Measurements from ENCODE around the gene TRIM2.

Gene TRIM2

GRCh38 chr4:153221783-153222706 lies 17.8 kb downstream of the TRIM2 start:
- DNase-seq (ENCODE audit: low read depth in 1 of 2, low spot score in 1 of 2), result no peak

DNA sequence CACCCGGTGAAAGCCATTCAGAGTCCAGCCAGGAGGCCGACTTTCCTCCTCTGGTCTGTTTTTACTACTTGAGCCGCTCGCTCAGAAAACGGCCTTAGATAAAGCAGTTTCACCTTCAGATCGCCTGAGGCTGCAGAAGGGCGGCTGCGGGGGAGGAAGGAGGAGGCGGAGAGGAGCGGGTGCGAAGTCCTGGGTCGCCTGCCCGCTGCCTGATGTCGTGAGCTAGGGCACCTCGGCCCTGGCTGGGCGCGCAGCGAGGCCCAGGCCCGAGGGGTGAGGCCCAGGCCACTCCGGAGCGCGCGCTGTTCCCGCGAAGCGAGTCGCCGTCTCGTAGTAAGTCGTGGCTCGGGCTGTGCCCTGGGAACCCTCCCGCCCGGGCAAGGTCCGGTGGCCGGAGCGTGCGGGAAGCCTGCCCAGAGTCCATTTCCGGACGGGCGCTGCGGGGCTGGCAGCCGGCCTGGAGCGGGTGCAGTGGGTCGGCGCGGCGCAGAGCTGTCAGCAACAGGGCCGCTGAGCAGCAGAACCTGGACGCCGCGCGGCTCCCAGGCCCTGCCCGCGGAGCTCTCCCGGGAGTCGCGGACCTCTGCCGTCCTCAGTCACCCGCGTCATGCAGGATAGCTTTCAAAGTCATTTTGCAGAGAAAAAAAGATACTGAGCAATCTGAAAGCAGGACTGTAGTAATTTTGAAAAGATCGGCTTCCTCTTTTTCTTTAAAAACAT lies 18.6 kb downstream of the TRIM2 start:
- peak in 1 of 2 donors; percentile 2 for DNase-seq (ENCODE audit: low read depth in 1 of 2, low spot score in 1 of 2)

DNA sequence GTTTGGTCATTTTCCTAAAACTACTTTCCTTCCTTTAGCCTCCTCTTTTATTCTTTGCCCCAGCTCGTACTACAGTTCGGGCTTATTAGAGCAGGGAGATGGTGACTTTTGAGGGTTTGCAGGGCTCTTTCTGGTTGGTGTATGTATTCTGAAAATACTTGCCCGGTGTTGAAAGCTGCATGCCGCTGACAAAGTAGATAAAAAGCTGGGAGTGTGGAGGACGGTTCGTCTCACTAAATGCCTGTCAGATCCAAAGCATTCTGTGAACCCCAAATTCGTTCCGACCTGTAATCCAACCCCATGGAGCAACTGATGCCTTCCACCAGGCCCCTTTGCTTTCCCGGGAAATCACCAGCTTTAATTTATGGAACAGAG lies 19.2 kb downstream of the TRIM2 start:
- DNase-seq (ENCODE audit: low read depth in 1 of 2, low spot score in 1 of 2), result no peak

- DNase-seq (ENCODE audit: low read depth in 1 of 2, low spot score in 1 of 2), result no peak
Measured at GRCh38 chr4:153223930-153224329, 19.7 kb downstream of the TRIM2 start.

DNA sequence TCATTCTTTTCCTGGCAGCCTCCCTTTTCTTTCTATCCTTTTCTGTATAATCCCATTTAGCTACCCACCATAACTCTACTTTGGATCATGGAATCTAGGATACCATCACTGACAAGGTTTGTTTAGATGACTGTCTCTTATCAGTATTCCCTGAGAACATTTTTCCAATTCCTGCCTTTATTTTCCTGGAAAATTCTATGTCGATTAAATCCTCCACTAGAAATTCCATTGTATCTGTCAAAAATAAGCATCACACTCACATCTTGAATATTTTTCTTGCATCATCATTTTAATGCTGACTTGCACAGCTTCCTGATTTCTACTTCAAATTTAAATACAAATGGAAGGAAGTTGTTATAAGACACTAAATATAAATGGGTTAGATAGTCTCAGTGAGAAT lies 20.2 kb downstream of the TRIM2 start:
- no peak for DNase-seq (ENCODE audit: low read depth in 1 of 2, low spot score in 1 of 2)

- DNase-seq (ENCODE audit: low read depth in 1 of 2, low spot score in 1 of 2), result no peak
Measured at GRCh38 chr4:153227469-153228075, 23.3 kb downstream of the TRIM2 start.

DNA sequence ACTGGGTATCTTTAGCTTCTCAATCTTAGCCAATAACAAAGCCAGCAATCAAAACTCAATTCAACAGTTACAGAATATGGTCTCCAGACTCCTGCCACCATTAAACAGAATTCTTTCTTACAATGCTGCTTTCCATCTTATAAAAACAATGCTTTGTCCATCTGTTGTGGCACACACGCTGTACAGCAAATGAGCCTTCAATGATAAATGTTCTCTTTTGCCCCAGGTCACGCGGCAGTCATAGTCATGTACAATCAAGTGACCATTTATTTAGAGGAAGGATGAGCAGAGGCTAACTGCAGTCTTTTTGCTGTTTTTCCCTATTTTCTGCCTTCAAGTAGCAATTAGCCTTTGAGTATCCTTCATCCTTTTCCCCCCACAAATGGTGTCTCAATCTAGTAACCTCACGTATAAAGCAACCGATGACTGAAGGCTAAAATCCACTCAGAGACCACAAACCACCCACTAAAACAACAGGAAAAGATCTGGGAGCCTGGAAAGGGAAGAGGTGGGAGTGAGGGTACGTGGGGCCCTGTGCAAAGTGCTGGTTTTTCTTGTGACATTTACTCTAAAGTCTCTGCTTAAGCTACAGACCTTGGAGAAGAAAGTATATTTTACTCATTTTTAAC lies 24.4 kb downstream of the TRIM2 start:
- no peak for DNase-seq (ENCODE audit: low read depth in 1 of 2, low spot score in 1 of 2)

DNA sequence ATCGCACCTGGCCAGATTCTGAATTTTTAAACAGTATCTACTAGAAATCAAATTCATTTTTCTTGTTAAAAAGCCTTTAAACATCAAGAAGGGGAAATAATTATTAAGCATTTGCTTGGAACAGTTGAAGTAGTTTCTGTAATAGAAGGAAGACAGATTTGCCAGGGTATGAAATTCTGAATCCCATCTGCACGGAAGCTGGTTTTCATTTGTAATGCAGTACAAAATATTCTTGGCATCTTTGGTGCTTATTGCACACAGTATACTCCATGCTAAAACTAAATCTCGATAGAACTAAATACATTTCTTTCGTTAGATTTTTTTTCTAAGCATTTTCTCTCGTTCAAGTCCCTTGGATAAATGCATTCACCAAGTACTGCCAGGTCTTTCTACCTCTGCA lies 25.3 kb downstream of the TRIM2 start:
- no peak for DNase-seq (ENCODE audit: low read depth in 1 of 2, low spot score in 1 of 2)

- DNase-seq (ENCODE audit: low read depth in 1 of 2, low spot score in 1 of 2), result no peak
Measured at GRCh38 chr4:153232768-153233167, 28.5 kb downstream of the TRIM2 start.

- DNase-seq (ENCODE audit: low read depth in 1 of 2, low spot score in 1 of 2), result no peak
Measured at GRCh38 chr4:153233761-153234371, 29.6 kb downstream of the TRIM2 start.

GRCh38 chr4:153234885-153235284 lies 30.6 kb downstream of the TRIM2 start:
- DNase-seq (ENCODE audit: low read depth in 1 of 2, low spot score in 1 of 2), result no peak

DNA sequence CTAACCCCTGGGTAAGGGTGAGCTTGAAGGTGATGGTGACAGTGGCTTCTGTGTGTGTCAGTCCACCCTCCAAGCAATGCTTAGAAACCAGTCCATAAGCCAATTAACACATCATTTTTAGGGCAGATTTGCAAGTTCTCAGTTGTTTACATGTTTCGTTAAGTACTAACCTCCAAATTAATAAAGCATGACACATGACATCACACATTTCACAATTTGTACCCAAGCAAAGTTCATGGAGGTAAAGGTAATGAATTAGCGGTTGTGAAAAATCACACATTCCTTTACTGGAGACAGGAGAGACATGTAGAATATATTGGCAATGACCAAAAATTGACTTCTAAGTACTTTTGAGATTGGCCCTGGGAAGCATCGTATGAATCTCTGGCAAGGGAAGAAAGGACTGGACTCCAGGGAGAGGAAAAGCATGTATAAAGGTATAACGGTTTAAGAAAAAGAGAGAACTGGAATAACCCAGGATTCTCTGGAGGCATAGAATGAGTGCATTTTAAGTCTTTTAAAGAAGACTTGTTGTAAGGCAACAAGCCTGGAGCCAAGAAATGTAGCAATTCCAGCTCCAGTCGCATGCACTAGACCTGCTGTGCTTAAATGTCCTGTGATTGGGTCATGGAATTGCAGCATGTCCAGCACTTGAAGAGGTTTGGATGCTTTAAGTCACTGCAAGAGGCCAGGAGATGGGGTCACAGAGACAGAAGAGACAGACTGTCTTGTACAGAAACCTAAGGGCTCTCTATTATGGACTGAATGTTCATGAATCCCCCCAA lies 34.1 kb downstream of the TRIM2 start:
- no peak for DNase-seq (ENCODE audit: low read depth in 1 of 2, low spot score in 1 of 2)

DNA sequence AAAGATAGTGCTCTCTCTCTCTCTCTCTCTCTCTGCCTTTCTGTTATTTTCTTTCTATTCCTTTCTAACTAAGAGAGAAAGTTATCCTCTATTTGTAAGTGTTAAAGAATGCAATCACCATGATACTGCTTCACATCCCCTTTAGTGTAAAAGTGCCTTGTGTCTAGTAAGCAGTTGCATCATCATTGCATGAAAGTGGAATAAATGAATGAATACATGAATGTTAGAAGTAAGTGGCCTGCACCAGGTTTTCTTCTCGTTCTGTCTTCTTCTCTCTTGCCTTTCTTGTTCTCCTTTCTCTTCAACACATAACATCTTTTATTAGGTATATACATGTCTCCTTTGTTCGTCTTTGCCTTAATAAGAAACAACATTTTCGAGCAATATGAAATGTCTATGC lies 35.2 kb downstream of the TRIM2 start:
- no peak for DNase-seq (ENCODE audit: low read depth in 1 of 2, low spot score in 1 of 2)

DNA sequence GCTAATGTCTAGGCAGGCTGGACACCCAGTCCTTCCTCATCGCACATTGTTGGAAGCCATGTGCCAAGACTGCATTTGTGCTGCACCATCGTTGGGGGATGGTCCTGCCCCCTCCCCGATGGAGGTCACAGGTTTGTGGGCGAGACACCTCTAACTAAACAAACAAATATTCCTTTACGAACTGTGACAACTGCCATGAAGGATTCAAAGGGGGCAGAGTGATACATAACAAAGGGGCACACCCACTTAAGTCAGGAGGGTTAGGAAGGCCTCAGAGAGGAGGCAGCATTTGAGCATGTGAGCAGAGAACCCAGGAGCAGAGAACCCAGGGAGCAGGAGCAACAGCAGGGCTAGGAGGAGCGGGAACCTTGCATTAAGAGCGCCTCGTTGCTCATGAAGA lies 37.1 kb downstream of the TRIM2 start:
- DNase-seq (ENCODE audit: low read depth in 1 of 2, low spot score in 1 of 2), result no peak

GRCh38 chr4:153241970-153242838 lies 38.0 kb downstream of the TRIM2 start:
- no peak for DNase-seq (ENCODE audit: low read depth in 1 of 2, low spot score in 1 of 2)

DNA sequence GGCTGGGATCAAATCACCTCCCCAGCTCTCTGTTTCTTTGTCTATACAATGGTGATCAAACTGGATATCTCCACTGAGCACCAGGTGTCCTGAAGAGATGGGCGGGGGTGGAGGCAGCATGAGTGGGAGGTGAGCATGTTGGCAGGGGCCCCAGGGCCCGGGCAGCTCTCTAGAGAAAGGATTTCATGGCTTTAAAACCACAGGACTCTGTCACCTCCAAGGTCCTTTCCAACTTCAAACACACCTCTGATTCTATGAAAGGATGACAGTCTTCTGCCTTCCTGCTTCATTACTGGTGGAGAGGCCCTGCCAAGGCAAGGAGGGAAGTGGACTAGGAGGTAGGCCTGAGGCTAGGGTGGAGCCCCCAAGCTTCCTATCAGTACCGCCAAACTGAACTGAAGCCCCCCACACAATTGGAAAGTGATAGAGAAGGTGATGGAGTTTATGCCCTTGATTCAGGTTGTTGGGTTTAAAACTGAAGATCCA lies 38.6 kb downstream of the TRIM2 start:
- no peak for DNase-seq (ENCODE audit: low read depth in 1 of 2, low spot score in 1 of 2)

DNA sequence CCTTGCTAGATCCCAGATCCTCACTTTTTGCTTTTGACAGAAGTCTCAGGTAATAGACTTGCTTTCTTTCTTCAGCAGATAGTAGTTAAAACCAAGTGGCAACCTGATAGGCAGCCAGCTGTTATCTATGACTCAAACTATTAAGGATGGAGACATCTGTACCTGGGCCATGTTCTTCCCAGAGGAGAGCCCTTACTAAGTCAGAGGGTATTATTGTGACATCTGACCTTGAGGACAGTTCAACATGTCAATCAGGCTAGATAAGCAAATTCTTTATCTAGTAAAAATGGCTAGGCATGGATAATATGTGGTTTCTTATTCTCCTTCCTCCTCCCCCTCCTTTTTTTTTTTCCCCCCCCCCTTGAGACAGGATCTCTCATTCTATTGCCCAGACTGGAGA lies 39.2 kb downstream of the TRIM2 start:
- DNase-seq (ENCODE audit: low read depth in 1 of 2, low spot score in 1 of 2), result no peak

DNA sequence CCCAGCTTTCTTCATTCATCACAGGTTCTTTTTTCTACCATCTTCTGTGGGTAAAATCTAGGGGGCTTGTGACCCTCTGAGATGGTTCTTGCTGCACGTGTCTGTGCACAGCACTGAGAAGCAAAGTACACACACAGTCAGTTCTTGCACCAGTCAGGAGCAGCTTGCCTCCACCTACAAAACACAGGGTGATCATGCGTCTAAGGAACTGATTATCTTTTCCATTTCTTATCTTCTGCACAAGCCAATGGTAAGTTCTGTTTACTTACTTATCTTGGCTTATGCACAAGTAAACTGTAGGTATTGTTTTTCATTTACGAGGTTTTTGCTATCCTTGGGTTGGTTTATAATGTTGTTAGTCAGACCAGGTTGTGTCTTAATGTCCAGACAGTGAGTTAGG lies 40.7 kb downstream of the TRIM2 start:
- DNase-seq (ENCODE audit: low read depth in 1 of 2, low spot score in 1 of 2), result no peak

GRCh38 chr4:153245775-153246174 lies 41.5 kb downstream of the TRIM2 start:
- DNase-seq (ENCODE audit: low read depth in 1 of 2, low spot score in 1 of 2), result no peak

Measured in activated T-helper 1 cell treated with anti-CD3 and anti-CD28 coated beads, Interleukin-2, amount 50 U/mL, for 16 hours (primary cell).